HG03520 (cell line): ENCODE data around the gene SCAMP5.
A peak's percentile ranks its signal among the peaks of the same experiment; 100 is the strongest.

Source experiments
- ATAC-seq: cut with Tn5 transposase; IDR thresholded peaks from one replicate; pipeline ENCODE4 v1.9.1; 2021; ENCODE audit warnings: mild to moderate bottlenecking, moderate library complexity; ENCODE audit not compliant: unreplicated experiment

Gene SCAMP5

GRCh38 chr15:74995182-74995778 is at the start of gene SCAMP5:
TSS of gene SCAMP5 (plus strand) at chr15:74995563. CDS start at chr15:75011840, 16,277 bp downstream.
- ATAC-seq, result peak; percentile 64

- ATAC-seq, result no peak
These were observed 45.1 kb upstream of the SCAMP5 start for GRCh38 chr15:74950078-74950908.

GRCh38 chr15:74951006-74951405 is 44.4 kb upstream of the SCAMP5 start:
- ATAC-seq, result no peak

GRCh38 chr15:74954515-74954914 is 40.8 kb upstream of the SCAMP5 start:
- no peak for ATAC-seq

GRCh38 chr15:74955017-74955416 is 40.3 kb upstream of the SCAMP5 start:
- ATAC-seq, result no peak

- ATAC-seq, result peak; percentile 45
These were observed 39.3 kb upstream of the SCAMP5 start for GRCh38 chr15:74955796-74956647.

GRCh38 chr15:74956648-74957475 is 38.5 kb upstream of the SCAMP5 start, which contains the start of gene RPP25:
TSS of gene RPP25 (minus strand) at chr15:74956772. CDS start at chr15:74956583, 189 bp downstream.
- ATAC-seq, result peak; percentile 77

GRCh38 chr15:74957476-74958035 is 37.8 kb upstream of the SCAMP5 start:
- ATAC-seq, result no peak

- ATAC-seq, result no peak
These were observed 36.9 kb upstream of the SCAMP5 start for GRCh38 chr15:74958320-74958907.

GRCh38 chr15:74958908-74959585 is 36.3 kb upstream of the SCAMP5 start:
- no peak for ATAC-seq

GRCh38 chr15:74959586-74959939 is 35.8 kb upstream of the SCAMP5 start:
- ATAC-seq, result no peak

- ATAC-seq, result no peak
These were observed 35.1 kb upstream of the SCAMP5 start for GRCh38 chr15:74960286-74960685.

GRCh38 chr15:74960995-74961588 is 34.3 kb upstream of the SCAMP5 start:
- ATAC-seq, result no peak

GRCh38 chr15:74961616-74962015 is 33.7 kb upstream of the SCAMP5 start:
- ATAC-seq, result no peak

- no peak for ATAC-seq
These were observed 33.1 kb upstream of the SCAMP5 start for GRCh38 chr15:74962219-74962618.

GRCh38 chr15:74962671-74963070 is 32.7 kb upstream of the SCAMP5 start:
- ATAC-seq, result no peak

GRCh38 chr15:74963213-74963612 is 32.1 kb upstream of the SCAMP5 start:
- ATAC-seq, result no peak

- ATAC-seq, result no peak
These were observed 30.6 kb upstream of the SCAMP5 start for GRCh38 chr15:74964794-74965193.

- no peak for ATAC-seq
These were observed 27.7 kb upstream of the SCAMP5 start for GRCh38 chr15:74967670-74968069.
